ENCODE data around the gene BRD1.

DNA sequence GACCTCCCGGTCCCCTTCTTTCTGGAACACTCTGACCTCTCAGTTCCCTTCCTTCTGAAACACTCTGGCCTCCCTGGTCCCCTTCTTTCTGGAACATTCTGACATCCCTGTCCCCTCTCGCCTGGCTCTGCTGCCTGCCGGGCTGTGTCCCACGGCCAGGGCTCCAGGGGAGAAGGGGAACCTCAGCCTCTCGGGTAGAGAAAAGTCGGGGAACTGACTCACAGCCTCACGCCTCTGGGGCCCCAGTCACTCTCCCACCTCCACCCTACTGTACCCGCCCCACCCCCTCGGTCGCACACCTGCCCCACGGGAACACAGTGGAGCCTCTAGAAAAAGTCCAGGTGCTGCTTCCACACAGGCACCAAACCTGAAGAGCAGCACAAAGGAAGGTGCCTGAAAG lies 93.3 kb downstream of the BRD1 start:
- TF ChIP-seq, protein P1, sequence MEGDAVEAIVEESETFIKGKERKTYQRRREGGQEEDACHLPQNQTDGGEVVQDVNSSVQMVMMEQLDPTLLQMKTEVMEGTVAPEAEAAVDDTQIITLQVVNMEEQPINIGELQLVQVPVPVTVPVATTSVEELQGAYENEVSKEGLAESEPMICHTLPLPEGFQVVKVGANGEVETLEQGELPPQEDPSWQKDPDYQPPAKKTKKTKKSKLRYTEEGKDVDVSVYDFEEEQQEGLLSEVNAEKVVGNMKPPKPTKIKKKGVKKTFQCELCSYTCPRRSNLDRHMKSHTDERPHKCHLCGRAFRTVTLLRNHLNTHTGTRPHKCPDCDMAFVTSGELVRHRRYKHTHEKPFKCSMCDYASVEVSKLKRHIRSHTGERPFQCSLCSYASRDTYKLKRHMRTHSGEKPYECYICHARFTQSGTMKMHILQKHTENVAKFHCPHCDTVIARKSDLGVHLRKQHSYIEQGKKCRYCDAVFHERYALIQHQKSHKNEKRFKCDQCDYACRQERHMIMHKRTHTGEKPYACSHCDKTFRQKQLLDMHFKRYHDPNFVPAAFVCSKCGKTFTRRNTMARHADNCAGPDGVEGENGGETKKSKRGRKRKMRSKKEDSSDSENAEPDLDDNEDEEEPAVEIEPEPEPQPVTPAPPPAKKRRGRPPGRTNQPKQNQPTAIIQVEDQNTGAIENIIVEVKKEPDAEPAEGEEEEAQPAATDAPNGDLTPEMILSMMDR (IDR thresholded peaks at IDR 0.05; ENCODE audit: poor library complexity), result no peak
- TF ChIP-seq EZH2 (IDR thresholded peaks at IDR 0.05; ENCODE audit: borderline replicate concordance) (no peak), EZH2phosphoT487 (IDR thresholded peaks at IDR 0.05; ENCODE audit: low read depth, severe bottlenecking, unreplicated experiment) (no peak)
